ENCODE data around the gene RCBTB1.
A peak's percentile ranks its signal among the peaks of the same experiment; 100 is the strongest.
"Not testable (repeated sequence)": the region's sequence is repeated elsewhere in the genome, so short reads cannot be mapped to it uniquely, and the experiment has no call there.

RCBTB1 gene

GRCh38 chr13:49602615-49603014 lies 17.3 kb upstream of the RCBTB1 start:
- not testable (repeated sequence) for DNase-seq

- no peak for DNase-seq
Observed at GRCh38 chr13:49602005-49602404, 16.6 kb upstream of the RCBTB1 start.

GRCh38 chr13:49597043-49597641 lies 11.8 kb upstream of the RCBTB1 start:
- no peak for DNase-seq

GRCh38 chr13:49596221-49596620 lies 10.9 kb upstream of the RCBTB1 start:
- DNase-seq, result no peak

- DNase-seq, result no peak
Observed at GRCh38 chr13:49594576-49594975, 9.2 kb upstream of the RCBTB1 start.

GRCh38 chr13:49593876-49594275 lies 8.5 kb upstream of the RCBTB1 start:
- DNase-seq, result not testable (repeated sequence)

- not testable (repeated sequence) for DNase-seq
Observed at GRCh38 chr13:49590714-49591113, 5.4 kb upstream of the RCBTB1 start.

- no peak for DNase-seq
Observed at GRCh38 chr13:49587311-49587847, 2.0 kb upstream of the RCBTB1 start.

- no peak for DNase-seq
Observed at GRCh38 chr13:49586717-49587116, 1.4 kb upstream of the RCBTB1 start.

- DNase-seq, result peak in 2 of 6 experiments; percentile 46 to 63
Observed at GRCh38 chr13:49584771-49585182, 581 bp downstream of the RCBTB1 start.

GRCh38 chr13:49580980-49581680 lies 4.2 kb downstream of the RCBTB1 start:
- DNase-seq, result no peak

GRCh38 chr13:49579501-49579900 lies 5.9 kb downstream of the RCBTB1 start:
- DNase-seq, result no peak

GRCh38 chr13:49571299-49572240 lies 13.8 kb downstream of the RCBTB1 start:
- DNase-seq, result no peak

GRCh38 chr13:49569993-49570689 lies 15.2 kb downstream of the RCBTB1 start:
- no peak for DNase-seq

- no peak for DNase-seq
Observed at GRCh38 chr13:49567491-49567890, 17.9 kb downstream of the RCBTB1 start.

- no peak for DNase-seq
Observed at GRCh38 chr13:49566461-49566860, 18.9 kb downstream of the RCBTB1 start.

GRCh38 chr13:49565461-49565860 lies 19.9 kb downstream of the RCBTB1 start:
- DNase-seq, result not testable (repeated sequence)

GRCh38 chr13:49563516-49563915 lies 21.8 kb downstream of the RCBTB1 start:
- no peak for DNase-seq

- DNase-seq, result no peak
Observed at GRCh38 chr13:49561062-49561410, 24.3 kb downstream of the RCBTB1 start.

GRCh38 chr13:49560270-49561061 lies 24.9 kb downstream of the RCBTB1 start:
- no peak for DNase-seq

- no peak for DNase-seq
Observed at GRCh38 chr13:49559006-49559405, 26.4 kb downstream of the RCBTB1 start.

- DNase-seq, result no peak
Observed at GRCh38 chr13:49554387-49554786, 31.0 kb downstream of the RCBTB1 start.
